T-helper 1 cell treated with Interleukin-12 subunit alpha and Interleukin-12 subunit beta and Interleukin-4 antibody, amounts not matched to agents 30 μg/mL and 1 μg/mL, for 36 hours (primary cell): ENCODE results near the gene VPS26B.
A peak's percentile ranks its signal among the peaks of the same experiment; 100 is the strongest.

Experiments
- H3K27ac Mint-ChIP-seq: one replicate; pipeline ENCODE4 v1.8.0; 2021; ENCODE audit warnings: mild to moderate bottlenecking, mixed read lengths
- H3K27me3 Mint-ChIP-seq: one replicate; pipeline ENCODE4 v1.8.0; 2021; ENCODE audit warnings: low read depth, mixed read lengths
- H3K36me3 Mint-ChIP-seq: one replicate; pipeline ENCODE4 v1.8.0; 2021; ENCODE audit warnings: low read depth, mixed read lengths
- H3K4me1 Mint-ChIP-seq: one replicate; pipeline ENCODE4 v1.8.0; 2021; ENCODE audit warnings: low read depth, mixed read lengths
- H3K4me3 Mint-ChIP-seq: one replicate; pipeline ENCODE4 v1.8.0; 2021; ENCODE audit warnings: mild to moderate bottlenecking, moderate library complexity, mixed read lengths
- H3K9me3 Mint-ChIP-seq: one replicate; pipeline ENCODE4 v1.8.0; 2021; ENCODE audit warnings: mixed read lengths

The VPS26B gene

DNA sequence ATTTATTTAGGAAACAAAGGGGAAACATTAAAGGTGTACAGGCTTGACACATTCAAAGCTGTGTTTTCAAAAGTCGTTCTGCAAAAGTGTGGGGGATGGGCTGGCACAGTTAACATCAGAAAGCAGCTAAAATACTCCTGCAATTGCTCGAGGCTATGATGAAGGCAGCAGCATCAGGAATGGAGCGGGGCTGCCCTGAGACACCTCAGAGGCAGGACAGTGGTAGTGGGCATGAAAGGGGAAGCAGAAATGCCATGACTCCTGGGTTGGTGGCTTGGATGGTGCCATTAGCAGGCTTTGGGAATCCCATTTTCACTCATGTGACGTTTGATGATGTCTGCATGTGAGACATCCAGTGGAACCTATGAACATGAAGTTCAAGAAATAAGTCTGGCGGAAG lies 1.4 kb upstream of the VPS26B start:
- H3K27me3 Mint-ChIP-seq = no peaks in the 10 kb centered on the region
- no peaks in the 10 kb centered on the region for H3K9me3 Mint-ChIP-seq
- H3K4me3 Mint-ChIP-seq = peak overlapping the region; percentile 100
- peak overlapping the region; percentile 98 for H3K27ac Mint-ChIP-seq
- peaks cover 65% of the 10 kb centered on the region for H3K4me1 Mint-ChIP-seq
- H3K36me3 Mint-ChIP-seq = peaks cover 34% of the 10 kb centered on the region

GRCh38 chr11:134224710-134225664 lies 516 bp downstream of the VPS26B start:
- H3K27ac Mint-ChIP-seq = peak overlapping the region; percentile 95
- H3K36me3 Mint-ChIP-seq = peaks cover 29% of the 10 kb centered on the region

GRCh38 chr11:134226806-134227325 lies 2.4 kb downstream of the VPS26B start:
- Mint-ChIP-seq H3K4me3 (peak overlapping the region; percentile 42), H3K36me3 (peaks cover 22% of the 10 kb centered on the region), H3K9me3 (no peaks in the 10 kb centered on the region), H3K4me1 (peaks cover 71% of the 10 kb centered on the region), H3K27ac (no peak overlapping the region), H3K27me3 (no peaks in the 10 kb centered on the region)

More at GRCh38 chr11:134224710-134225664, 516 bp downstream of the VPS26B start:
- no peaks in the 10 kb centered on the region for H3K9me3 Mint-ChIP-seq
- H3K27me3 Mint-ChIP-seq = no peaks in the 10 kb centered on the region
- H3K4me3 Mint-ChIP-seq = peak overlapping the region; percentile 97
- H3K4me1 Mint-ChIP-seq = peaks cover 72% of the 10 kb centered on the region

GRCh38 chr11:134228625-134229024 lies 4.2 kb downstream of the VPS26B start:
- Mint-ChIP-seq H3K36me3 (peaks cover 11% of the 10 kb centered on the region), H3K4me1 (peaks cover 67% of the 10 kb centered on the region), H3K9me3 (no peaks in the 10 kb centered on the region), H3K4me3 (no peak overlapping the region), H3K27me3 (no peaks in the 10 kb centered on the region), H3K27ac (no peak overlapping the region)

DNA sequence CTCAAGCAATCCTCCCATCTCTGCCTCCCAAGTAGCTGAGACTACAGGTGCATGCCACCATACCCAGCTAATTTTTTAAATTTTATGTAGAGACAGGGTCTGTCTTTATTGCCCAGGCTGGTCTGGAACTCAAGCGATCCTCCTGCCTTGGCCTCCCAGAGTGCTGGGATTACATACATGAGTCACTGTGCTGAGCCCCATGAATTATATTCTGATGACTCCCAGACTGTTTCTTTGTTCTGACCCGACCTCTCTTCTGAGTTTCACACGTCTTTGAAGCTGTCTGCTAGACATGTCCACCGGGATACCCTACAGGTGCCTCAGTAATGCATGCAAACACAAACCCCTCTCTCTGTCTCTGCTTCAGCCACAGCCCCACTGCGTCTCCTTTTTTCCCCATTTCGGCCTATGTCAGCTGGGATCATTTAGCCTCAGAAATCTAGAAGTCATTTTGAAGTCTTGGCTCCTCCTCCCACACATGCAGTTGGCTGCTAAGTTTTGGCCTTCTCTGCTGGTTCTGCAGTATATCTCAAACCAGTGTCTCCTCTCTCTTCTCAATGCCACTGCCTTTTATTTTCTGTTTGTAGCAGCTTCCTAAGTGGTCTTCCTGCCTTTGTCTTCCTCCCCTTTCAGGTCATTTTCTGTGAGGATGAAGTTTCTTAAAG lies 4.8 kb downstream of the VPS26B start:
- no peak overlapping the region for H3K4me3 Mint-ChIP-seq

GRCh38 chr11:134230339-134230738 lies 5.9 kb downstream of the VPS26B start:
- Mint-ChIP-seq H3K9me3 (no peaks in the 10 kb centered on the region), H3K4me1 (peaks cover 68% of the 10 kb centered on the region), H3K4me3 (no peak overlapping the region), H3K27me3 (no peaks in the 10 kb centered on the region), H3K27ac (peak overlapping the region; percentile 15), H3K36me3 (peaks cover 16% of the 10 kb centered on the region)

More for the DNA sequence above, 4.8 kb downstream of the VPS26B start:
- peaks cover 67% of the 10 kb centered on the region for H3K4me1 Mint-ChIP-seq
- no peaks in the 10 kb centered on the region for H3K27me3 Mint-ChIP-seq
- H3K27ac Mint-ChIP-seq = no peak overlapping the region
- peaks cover 11% of the 10 kb centered on the region for H3K36me3 Mint-ChIP-seq
- no peaks in the 10 kb centered on the region for H3K9me3 Mint-ChIP-seq

DNA sequence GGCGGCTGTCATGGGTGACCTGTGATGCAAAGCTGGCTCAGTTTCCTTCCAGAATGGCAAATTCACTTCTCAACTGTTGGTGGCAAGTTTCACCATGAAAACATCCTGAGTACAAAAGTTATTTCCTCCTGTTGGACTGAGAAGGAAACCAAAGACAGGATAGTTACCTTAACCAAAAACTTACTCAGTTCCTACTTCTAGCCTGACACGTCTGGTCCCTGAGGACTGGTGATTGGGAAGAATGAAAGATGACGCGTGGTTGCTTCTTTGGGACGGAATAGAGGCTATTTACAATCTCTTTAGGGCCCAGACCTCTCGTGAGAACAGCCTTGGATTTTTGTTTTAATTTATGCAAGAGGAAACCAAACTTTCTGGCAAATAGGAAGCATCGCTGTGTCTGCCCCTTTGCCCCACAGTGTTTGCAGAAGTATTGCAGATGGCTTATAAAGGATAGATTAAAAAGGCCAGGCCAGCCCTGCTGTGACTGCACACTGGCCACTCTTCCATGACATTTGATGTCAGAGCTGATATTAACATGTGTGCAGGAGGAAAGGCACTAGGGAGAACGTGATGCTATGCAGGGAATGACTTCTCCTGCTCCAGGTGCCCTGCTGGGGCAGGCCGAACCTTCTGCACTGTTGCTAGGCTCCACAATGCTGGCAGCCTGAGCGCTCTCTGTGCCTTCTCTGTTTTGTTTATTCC lies 7.6 kb downstream of the VPS26B start:
- peaks cover 53% of the 10 kb centered on the region for H3K4me1 Mint-ChIP-seq
- no peak overlapping the region for H3K4me3 Mint-ChIP-seq
- H3K36me3 Mint-ChIP-seq = peaks cover 18% of the 10 kb centered on the region
- H3K27ac Mint-ChIP-seq = no peak overlapping the region
- H3K9me3 Mint-ChIP-seq = no peaks in the 10 kb centered on the region
- no peaks in the 10 kb centered on the region for H3K27me3 Mint-ChIP-seq

DNA sequence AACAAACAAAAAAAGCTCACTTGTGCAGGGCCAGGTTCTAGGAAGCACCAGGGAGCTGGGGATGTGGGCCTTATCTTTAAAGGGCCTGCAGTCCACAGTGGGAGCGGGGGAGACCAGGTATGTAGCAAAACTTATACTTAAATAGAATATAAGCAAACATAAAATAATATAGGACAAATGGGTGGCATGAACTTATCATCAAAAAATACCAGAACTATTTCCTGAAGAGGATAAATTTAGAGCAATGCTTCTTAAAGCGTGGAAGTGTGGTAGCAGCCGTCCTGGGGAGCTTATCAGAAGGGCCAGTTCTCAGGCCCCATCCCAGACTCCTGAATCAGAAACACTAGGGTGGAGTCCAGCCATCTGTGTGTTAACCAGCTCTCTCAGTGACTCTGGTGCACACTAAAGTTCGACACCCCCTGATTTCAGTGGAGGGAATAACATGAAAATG lies 9.3 kb downstream of the VPS26B start:
- no peaks in the 10 kb centered on the region for H3K27me3 Mint-ChIP-seq
- no peak overlapping the region for H3K4me3 Mint-ChIP-seq
- peaks cover 37% of the 10 kb centered on the region for H3K4me1 Mint-ChIP-seq
- peaks cover 17% of the 10 kb centered on the region for H3K36me3 Mint-ChIP-seq
- H3K9me3 Mint-ChIP-seq = no peaks in the 10 kb centered on the region
- H3K27ac Mint-ChIP-seq = no peak overlapping the region

DNA sequence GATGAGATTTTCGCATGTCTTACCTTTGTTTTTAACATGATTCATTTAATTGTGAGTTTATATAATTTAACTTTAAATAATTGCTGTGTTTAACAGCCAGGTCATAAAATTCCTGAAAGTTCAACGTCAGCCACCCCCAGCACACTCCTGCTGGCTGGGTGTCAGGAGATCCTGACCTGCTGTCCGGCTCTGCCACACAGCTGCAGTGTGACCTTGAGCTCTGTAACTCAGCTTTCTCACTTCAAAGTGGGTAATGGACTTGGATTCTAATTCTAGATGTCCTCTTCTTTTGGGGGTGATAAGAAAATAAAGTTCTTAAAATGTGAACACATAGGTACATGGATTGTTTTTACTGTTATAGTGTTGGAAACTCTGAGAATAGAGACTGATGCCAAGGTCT lies 10.9 kb downstream of the VPS26B start:
- H3K9me3 Mint-ChIP-seq = no peaks in the 10 kb centered on the region
- H3K36me3 Mint-ChIP-seq = peaks cover 17% of the 10 kb centered on the region
- peaks cover 22% of the 10 kb centered on the region for H3K4me1 Mint-ChIP-seq
- H3K4me3 Mint-ChIP-seq = no peak overlapping the region
- no peaks in the 10 kb centered on the region for H3K27me3 Mint-ChIP-seq
- H3K27ac Mint-ChIP-seq = no peak overlapping the region

DNA sequence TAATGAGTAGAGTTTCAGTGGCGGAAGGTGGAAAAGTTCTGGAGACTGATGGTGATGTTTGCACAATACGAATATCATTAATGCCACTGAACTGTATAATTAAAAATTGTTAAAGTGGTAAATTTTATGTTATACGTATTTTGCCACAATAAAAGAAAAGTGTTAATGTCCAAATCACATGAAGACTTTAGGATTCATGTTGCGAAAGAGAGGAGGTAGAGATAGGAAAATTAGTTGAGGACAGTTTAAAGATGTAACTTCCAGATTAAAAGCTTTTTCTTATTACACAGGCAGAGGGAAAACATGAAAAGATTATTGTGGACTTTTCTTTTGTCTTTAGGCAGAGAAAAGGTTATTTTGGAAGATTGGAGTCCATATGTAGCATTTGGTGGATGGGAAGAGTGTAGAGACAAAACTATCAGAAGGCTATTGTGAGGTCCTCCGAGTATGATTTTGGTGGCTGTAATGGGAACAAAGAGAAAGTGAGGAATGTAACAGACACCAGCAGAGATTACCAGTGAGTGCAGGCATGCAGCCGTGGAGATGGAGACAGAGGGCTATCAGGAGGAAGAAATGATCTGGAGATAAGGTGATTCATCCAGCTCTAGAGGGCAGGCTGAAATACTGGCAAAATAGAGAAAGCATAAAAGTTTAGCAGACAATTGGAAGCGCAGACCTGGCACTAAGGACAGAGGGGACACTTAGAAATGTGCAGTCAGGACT lies 12.5 kb downstream of the VPS26B start:
- Mint-ChIP-seq H3K36me3 (peaks cover 18% of the 10 kb centered on the region), H3K27ac (no peak overlapping the region), H3K9me3 (no peaks in the 10 kb centered on the region)

GRCh38 chr11:134237557-134237922 lies 13.1 kb downstream of the VPS26B start:
- H3K27me3 Mint-ChIP-seq = no peaks in the 10 kb centered on the region
- H3K4me3 Mint-ChIP-seq = no peak overlapping the region
- peaks cover 8% of the 10 kb centered on the region for H3K4me1 Mint-ChIP-seq
- H3K36me3 Mint-ChIP-seq = peaks cover 20% of the 10 kb centered on the region
- H3K9me3 Mint-ChIP-seq = no peaks in the 10 kb centered on the region
- no peak overlapping the region for H3K27ac Mint-ChIP-seq

More for the DNA sequence above, 12.5 kb downstream of the VPS26B start:
- H3K4me1 Mint-ChIP-seq = peaks cover 13% of the 10 kb centered on the region
- no peak overlapping the region for H3K4me3 Mint-ChIP-seq
- no peaks in the 10 kb centered on the region for H3K27me3 Mint-ChIP-seq

- Mint-ChIP-seq H3K4me1 (peaks cover 3% of the 10 kb centered on the region), H3K27ac (no peak overlapping the region), H3K36me3 (peaks cover 32% of the 10 kb centered on the region), H3K27me3 (no peaks in the 10 kb centered on the region), H3K9me3 (no peaks in the 10 kb centered on the region), H3K4me3 (no peak overlapping the region)
Observed at GRCh38 chr11:134238956-134239355, 14.5 kb downstream of the VPS26B start.

DNA sequence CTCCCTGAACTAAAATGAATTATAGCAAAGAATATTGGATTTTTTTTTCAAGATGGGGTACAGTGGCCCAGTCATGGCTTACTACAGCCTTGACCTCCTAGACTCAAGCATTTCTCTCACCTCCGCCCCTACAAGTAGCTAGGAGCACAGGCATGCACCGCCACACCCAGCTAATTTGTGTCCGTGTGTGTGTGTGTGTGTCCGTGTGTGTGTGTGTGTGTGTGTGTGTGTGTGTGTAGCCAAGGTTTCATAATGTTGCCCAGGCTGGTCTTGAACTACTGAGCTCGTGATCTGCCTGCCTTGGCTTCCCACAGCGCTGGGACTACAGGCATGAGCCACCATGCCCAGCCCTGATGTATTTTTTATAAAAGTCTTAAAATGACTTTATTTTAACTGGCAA lies 16.1 kb downstream of the VPS26B start:
- H3K4me1 Mint-ChIP-seq = no peaks in the 10 kb centered on the region
- H3K9me3 Mint-ChIP-seq = no peaks in the 10 kb centered on the region
- H3K4me3 Mint-ChIP-seq = no peak overlapping the region
- H3K27ac Mint-ChIP-seq = no peak overlapping the region
- H3K27me3 Mint-ChIP-seq = no peaks in the 10 kb centered on the region
- peaks cover 36% of the 10 kb centered on the region for H3K36me3 Mint-ChIP-seq

DNA sequence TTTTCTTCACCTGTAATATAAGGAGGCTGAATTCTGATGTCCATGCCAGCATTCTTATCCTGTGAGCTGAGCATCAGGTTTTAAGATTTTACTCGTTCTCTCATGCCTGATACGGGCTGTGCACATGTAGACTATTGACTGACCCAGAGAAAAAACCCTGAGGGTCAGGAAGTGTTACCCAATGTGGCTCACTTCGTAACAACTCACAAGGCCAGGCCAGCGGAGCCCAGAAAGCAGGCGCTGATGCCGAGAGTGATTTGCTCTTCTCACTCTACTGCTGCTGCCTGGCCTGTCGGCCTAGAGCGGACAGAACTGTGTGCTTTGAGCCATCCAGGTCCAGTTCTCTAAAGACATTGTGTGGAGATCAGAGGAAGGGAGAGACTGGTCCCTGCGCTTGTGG lies 17.9 kb downstream of the VPS26B start:
- H3K4me3 Mint-ChIP-seq = no peak overlapping the region
- no peak overlapping the region for H3K27ac Mint-ChIP-seq
- no peaks in the 10 kb centered on the region for H3K4me1 Mint-ChIP-seq
- H3K9me3 Mint-ChIP-seq = no peaks in the 10 kb centered on the region
- no peaks in the 10 kb centered on the region for H3K27me3 Mint-ChIP-seq
- peaks cover 41% of the 10 kb centered on the region for H3K36me3 Mint-ChIP-seq
